Endothelial cell of umbilical vein (primary cell): ENCODE results near the gene BANF2. TPM values are rescaled to one million over a fixed set of nuclear protein-coding genes. Genes with fewer than 3 reads are reported as not detected.

Experiments used
- BruUV-seq: library from RNA; stranded (reverse); fragments of 400-500 nt; replicated peaks from 2 replicates; lab custom pipeline; 2021; lab: Mats Ljungman, UMichigan
- CTCF ChIA-PET: fragments of 300-600, 350-600 bp; sonication (Branson Sonifier 250); formaldehyde crosslinking; loops from one replicate; lab custom pipeline; 2021; ENCODE audit warnings: antibody characterized with exemption, inconsistent platforms; lab: Charles Lee
- POLR2A ChIA-PET: fragments of 300-600, 350-600 bp; sonication (Branson Sonifier 250); formaldehyde crosslinking; loops from one replicate; lab custom pipeline; 2021; ENCODE audit warnings: antibody characterized with exemption, inconsistent platforms; lab: Charles Lee
- DNase-seq: peaks from one replicate; pipeline ENCODE4 v3.0.0-alpha.2; 2011; ENCODE audit warnings: low read depth, low spot score
- FAIRE-seq: peaks from 2 replicates; lab custom pipeline; 2011; peaks lifted over from hg19 to GRCh38; lab: Jason Lieb, UNC
- H2AFZ ChIP-seq: 2 replicates; pipeline ENCODE4 v1.6.0; 2012; ENCODE audit warnings: low read depth, low read length, control low read depth, inconsistent platforms
- H3K27ac ChIP-seq: 2 replicates; pipeline ENCODE4 v1.5.1; 2011; ENCODE audit warnings: low read depth, mild to moderate bottlenecking, control low read depth, low read length, moderate library complexity; ENCODE audit not compliant: insufficient read depth
- H3K27me3 ChIP-seq, 2 experiments: 2 replicates each; pipeline versions ENCODE4 v1.6.0 to v1.6.1; 2011; ENCODE audit warnings: low read length in 2 of 2, mixed read lengths in 1 of 2; ENCODE audit not compliant: control insufficient read depth in 2 of 2, insufficient read depth in 2 of 2
- H3K36me3 ChIP-seq, 2 experiments: 2 replicates in 1 of 2; 3 replicates in 1 of 2; pipeline ENCODE4 v1.5.1; 2011; ENCODE audit warnings: low read length in 2 of 2, mild to moderate bottlenecking in 1 of 2, moderate library complexity in 1 of 2; ENCODE audit not compliant: control insufficient read depth in 2 of 2, insufficient read depth in 2 of 2; ENCODE audit errors: extremely low read depth in 1 of 2
- H3K4me1 ChIP-seq: 3 replicates; pipeline ENCODE4 v1.5.1; 2011; ENCODE audit warnings: mild to moderate bottlenecking, low read length; ENCODE audit not compliant: control insufficient read depth, insufficient read depth; ENCODE audit errors: extremely low read depth
- H3K4me2 ChIP-seq: 2 replicates; pipeline ENCODE4 v1.6.1; 2011; ENCODE audit warnings: low read length, control low read depth, mixed read lengths; ENCODE audit not compliant: insufficient read depth
- H3K4me3 ChIP-seq, 3 experiments: fragments of 200-600 bp in 1 of 3; sonication (generic), shearing (Covaris generic) in 1 of 3; replicated peaks in 1 of 3; 2 replicates each; pipeline ENCODE4 v1.5.1; 2011 to 2016; ENCODE audit warnings: control low read depth in 3 of 3, low read length in 3 of 3, mild to moderate bottlenecking in 2 of 3, inconsistent platforms in 1 of 3, low read depth in 1 of 3, moderate library complexity in 1 of 3; ENCODE audit not compliant: insufficient read depth in 1 of 3
- H3K79me2 ChIP-seq: 2 replicates; pipeline ENCODE4 v1.6.0; 2012; ENCODE audit warnings: low read length, inconsistent platforms; ENCODE audit not compliant: control insufficient read depth, insufficient read depth
- H3K9ac ChIP-seq: replicated peaks from 2 replicates; pipeline ENCODE3; 2011; ENCODE audit warnings: low read length, control low read depth; ENCODE audit not compliant: insufficient read depth; ENCODE audit errors: extremely low read depth
- H3K9me1 ChIP-seq: replicated peaks from 3 replicates; pipeline ENCODE4 v1.6.0; 2011; ENCODE audit warnings: mild to moderate bottlenecking, low read length; ENCODE audit not compliant: control insufficient read depth, insufficient read depth; ENCODE audit errors: extremely low read depth
- H3K9me3 ChIP-seq: replicated peaks from 2 replicates; pipeline ENCODE4 v1.5.1; 2012; ENCODE audit warnings: low read length, inconsistent platforms; ENCODE audit not compliant: control insufficient read depth, insufficient read depth
- H4K20me1 ChIP-seq: replicated peaks from 2 replicates; pipeline ENCODE3; 2011; ENCODE audit warnings: mild to moderate bottlenecking, low read length; ENCODE audit not compliant: control insufficient read depth, insufficient read depth; ENCODE audit errors: extremely low read depth
- EZH2 ChIP-seq: IDR thresholded peaks from 2 replicates; pipeline ENCODE4 v1.6.1; 2012; ENCODE audit warnings: borderline replicate concordance, low read depth, mild to moderate bottlenecking, moderate library complexity, low read length, inconsistent platforms; ENCODE audit not compliant: severe bottlenecking
- FOS ChIP-seq: IDR thresholded peaks from 2 replicates; pipeline ENCODE4 v1.6.1; 2011; ENCODE audit warnings: mild to moderate bottlenecking, low read length, moderate library complexity, borderline replicate concordance; ENCODE audit not compliant: insufficient read depth
- GATA2 ChIP-seq: IDR thresholded peaks from 2 replicates; pipeline ENCODE4 v1.7.0; 2011; ENCODE audit warnings: low read depth, mild to moderate bottlenecking, moderate library complexity, mixed read lengths, low read length; ENCODE audit not compliant: insufficient read length, insufficient read depth
- JUN ChIP-seq: IDR thresholded peaks from 2 replicates; pipeline ENCODE4 v1.6.1; 2011; ENCODE audit warnings: borderline replicate concordance, low read depth; ENCODE audit not compliant: insufficient read length, insufficient read depth
- MYC ChIP-seq: IDR thresholded peaks from one replicate; pipeline ENCODE4 v1.6.1; 2011; ENCODE audit warnings: mild to moderate bottlenecking, low read depth, low read length
- POLR2A ChIP-seq: IDR thresholded peaks from 2 replicates; pipeline ENCODE4 v1.6.1; 2012; ENCODE audit warnings: low read depth, mild to moderate bottlenecking, control low read depth, low read length
- POLR2AphosphoS5 ChIP-seq: IDR thresholded peaks from 2 replicates; pipeline ENCODE4 v1.6.1; 2012; ENCODE audit warnings: low read depth, mild to moderate bottlenecking, control low read depth, low read length, moderate library complexity; ENCODE audit not compliant: insufficient read depth
- dilution Hi-C: fragments of 300-500 bp; cut with MboI; formaldehyde crosslinking; loops from one replicate; pipeline ENCODE4 v1.15.0; 2019; ENCODE audit warnings: low sequenced_read_pairs; ENCODE audit not compliant: extremely low pct_ligation_motif_present
- intact Hi-C: fragments of 100-400 bp; cut with micrococcal nuclease; formaldehyde crosslinking; loops from one replicate; pipeline ENCODE4 v1.10.0; 2022
- polyA plus RNA-seq, 4 experiments: library from polyadenylated mRNA; depleted of rRNA in 3 of 4; stranded (reverse) in 3 of 4; unstranded in 1 of 4; fragments of >200 nt; gene quantifications; 2 replicates each; pipeline versions ENCODE4 v1.2.1 to v1.2.3, GENCODE V29; 2011 to 2012; ENCODE audit warnings: missing spikeins in 1 of 4
- total RNA-seq: library from RNA; stranded (reverse); gene quantifications from 2 replicates; pipeline ENCODE4 v1.2.3, GENCODE V29; 2021
- TF ChIP-seq, protein P1 (sequence below): IDR thresholded peaks from 2 replicates; pipeline ENCODE4 v1.6.1; 2011; ENCODE audit not compliant: insufficient read depth, insufficient read length
- TF ChIP-seq, protein P2 (sequence below), 2 donors: IDR thresholded peaks; 1 replicate in 1 of 2; 2 replicates in 1 of 2; pipeline ENCODE4 v1.5.1; 2011; ENCODE audit warnings: low read length in 2 of 2, mild to moderate bottlenecking in 2 of 2, moderate library complexity in 2 of 2, control low read depth in 1 of 2, inconsistent platforms in 1 of 2, low read depth in 1 of 2; ENCODE audit not compliant: insufficient read depth in 1 of 2; ENCODE audit errors: extremely low read depth in 1 of 2

The BANF2 gene
- total and polyA plus RNA-seq, 2 donors (not counting 3 experiments of a cell fraction or from before 2014, with no cell fraction given) = not detected

DNA sequence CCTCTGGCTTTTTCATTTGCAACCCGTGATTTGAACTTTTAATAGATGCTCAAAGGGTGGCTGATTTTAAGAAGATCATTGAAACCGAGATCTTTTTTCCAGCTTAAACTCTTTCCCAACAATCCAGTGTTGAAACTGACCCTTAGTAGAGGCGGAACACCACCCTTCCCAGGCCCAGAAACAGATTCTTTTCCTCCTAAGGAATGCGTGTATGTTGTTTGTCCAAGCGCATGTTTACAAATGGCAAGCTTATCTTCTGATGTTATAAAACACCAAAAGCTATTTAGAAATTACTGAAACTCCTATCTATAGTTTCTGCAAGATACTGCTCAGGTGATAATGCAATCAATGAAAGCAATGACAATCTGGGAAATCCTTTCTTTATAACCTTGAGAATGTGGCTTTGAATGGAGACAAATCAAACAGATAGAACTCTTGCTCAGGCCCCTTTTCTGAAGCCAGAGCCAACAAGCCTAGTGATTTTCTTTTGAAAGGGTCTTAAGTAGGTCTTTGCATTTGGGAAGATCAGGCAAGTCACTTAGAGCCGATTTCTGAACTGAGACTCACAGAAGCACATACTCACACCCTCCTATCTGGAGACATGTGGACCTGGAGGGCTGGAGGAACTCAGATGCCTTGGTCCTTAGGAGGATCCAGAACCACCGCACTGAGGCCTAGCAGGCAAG lies 9.1 kb downstream of the BANF2 start:
- no peaks in the 10 kb centered on the region for H3K4me1 ChIP-seq
- ChIA-PET CTCF (interaction anchor here (1.3 kb wide), 1 partner anchor 187 kb away, joined by 5 read pairs; no protein-coding TSS in a partner anchor), POLR2A (no interaction called here)
- H3K79me2 ChIP-seq = no peaks in the 10 kb centered on the region
- DNase-seq (no peak), FAIRE-seq (no peak)
- BruUV-seq = no TSS peak
- H3K4me3 ChIP-seq = no peak overlapping the region
- no peaks in the 10 kb centered on the region for H3K36me3 ChIP-seq
- no peak overlapping the region for H2AFZ ChIP-seq
- intact Hi-C loops (no loop called here), dilution Hi-C loops (no loop called here)
- no peak overlapping the region for H3K27ac ChIP-seq
- TF ChIP-seq, protein P1, sequence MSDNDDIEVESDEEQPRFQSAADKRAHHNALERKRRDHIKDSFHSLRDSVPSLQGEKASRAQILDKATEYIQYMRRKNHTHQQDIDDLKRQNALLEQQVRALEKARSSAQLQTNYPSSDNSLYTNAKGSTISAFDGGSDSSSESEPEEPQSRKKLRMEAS = no peak
- TF ChIP-seq EZH2 (no peak), POLR2A (no peak), GATA2 (no peak), FOS (no peak), MYC (no peak), JUN (no peak), POLR2AphosphoS5 (no peak)
- TF ChIP-seq, protein P2, sequence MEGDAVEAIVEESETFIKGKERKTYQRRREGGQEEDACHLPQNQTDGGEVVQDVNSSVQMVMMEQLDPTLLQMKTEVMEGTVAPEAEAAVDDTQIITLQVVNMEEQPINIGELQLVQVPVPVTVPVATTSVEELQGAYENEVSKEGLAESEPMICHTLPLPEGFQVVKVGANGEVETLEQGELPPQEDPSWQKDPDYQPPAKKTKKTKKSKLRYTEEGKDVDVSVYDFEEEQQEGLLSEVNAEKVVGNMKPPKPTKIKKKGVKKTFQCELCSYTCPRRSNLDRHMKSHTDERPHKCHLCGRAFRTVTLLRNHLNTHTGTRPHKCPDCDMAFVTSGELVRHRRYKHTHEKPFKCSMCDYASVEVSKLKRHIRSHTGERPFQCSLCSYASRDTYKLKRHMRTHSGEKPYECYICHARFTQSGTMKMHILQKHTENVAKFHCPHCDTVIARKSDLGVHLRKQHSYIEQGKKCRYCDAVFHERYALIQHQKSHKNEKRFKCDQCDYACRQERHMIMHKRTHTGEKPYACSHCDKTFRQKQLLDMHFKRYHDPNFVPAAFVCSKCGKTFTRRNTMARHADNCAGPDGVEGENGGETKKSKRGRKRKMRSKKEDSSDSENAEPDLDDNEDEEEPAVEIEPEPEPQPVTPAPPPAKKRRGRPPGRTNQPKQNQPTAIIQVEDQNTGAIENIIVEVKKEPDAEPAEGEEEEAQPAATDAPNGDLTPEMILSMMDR (IDR thresholded peaks at IDR 0.05; ENCODE audit: extremely low read depth in 1 of 2, insufficient read depth in 1 of 2, low read depth in 1 of 2, low read length in 2 of 2) = no peak
- H3K27me3 ChIP-seq = peaks cover 2% of the 10 kb centered on the region in 2 experiments
- H3K9ac ChIP-seq = no peak overlapping the region
- H3K9me3 ChIP-seq = no peaks in the 10 kb centered on the region
- no peak overlapping the region for H3K4me2 ChIP-seq
- H3K9me1 ChIP-seq = no peaks in the 10 kb centered on the region
- no peaks in the 10 kb centered on the region for H4K20me1 ChIP-seq
